AML-193 (cell line): Measurements from ENCODE around the gene MAGI2.
"Not testable (repeated sequence)": the region's sequence is repeated elsewhere in the genome, so short reads cannot be mapped to it uniquely, and the experiment has no call there.

Experiments
- DNase-seq, 2 experiments: peaks; one replicate each; lab custom pipeline; 2025; lab: John Stamatoyannopoulos, UW

Gene MAGI2

DNA sequence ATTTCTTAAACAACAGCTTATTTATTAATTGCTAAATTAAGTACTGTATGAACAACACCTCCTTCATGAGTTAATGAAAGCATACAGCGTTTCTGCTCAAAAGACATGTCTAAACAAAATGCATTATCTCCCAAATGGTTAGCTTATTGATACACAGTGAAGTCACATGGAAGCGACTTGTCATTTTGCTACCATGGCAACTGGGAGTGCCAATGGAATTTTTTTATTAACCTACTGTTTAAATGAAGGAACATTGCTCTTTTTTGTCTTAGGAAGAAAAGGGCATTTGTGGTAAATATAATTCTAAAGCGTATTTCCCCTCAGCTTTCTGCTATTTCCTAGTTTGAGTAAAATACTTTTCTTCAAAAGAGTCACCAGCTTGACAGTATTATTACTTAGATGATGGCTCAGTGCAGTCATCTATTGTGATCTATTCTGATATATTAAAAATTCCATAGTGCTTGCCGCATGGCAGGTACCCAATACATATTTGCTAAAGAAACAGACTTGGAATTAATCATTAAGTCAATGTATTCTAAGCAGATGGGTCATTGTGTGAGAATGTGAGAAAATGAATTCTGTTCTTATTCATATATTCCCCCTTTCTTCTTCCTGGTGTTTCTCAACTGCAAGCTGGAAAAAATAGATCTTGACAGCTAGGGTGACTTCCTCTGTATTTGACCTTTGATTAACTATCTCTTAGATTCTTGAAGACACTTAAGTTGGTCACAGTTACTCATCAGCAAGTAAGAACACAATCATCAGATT, 818.3 kb downstream of the MAGI2 start:
- no peak for DNase-seq

DNA sequence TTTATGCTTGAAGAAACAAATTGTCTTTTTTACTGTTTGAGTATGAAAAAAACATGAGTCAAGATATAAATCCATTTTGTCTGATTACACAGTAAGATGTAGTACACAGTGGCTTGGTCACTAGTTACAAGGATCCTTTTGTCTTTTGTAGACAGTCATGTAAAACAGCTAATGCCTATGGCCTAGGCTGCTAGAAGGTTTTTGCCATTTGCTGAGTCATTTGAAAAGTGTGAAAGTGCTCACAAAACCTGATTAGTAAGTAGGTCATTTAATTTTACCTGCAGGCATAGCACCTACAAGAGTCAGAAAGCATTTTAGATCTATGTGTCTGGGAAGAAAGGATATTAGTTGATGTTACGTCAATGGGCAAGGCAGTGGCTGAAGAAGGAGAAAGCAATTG, 819.4 kb downstream of the MAGI2 start:
- DNase-seq: no peak

DNA sequence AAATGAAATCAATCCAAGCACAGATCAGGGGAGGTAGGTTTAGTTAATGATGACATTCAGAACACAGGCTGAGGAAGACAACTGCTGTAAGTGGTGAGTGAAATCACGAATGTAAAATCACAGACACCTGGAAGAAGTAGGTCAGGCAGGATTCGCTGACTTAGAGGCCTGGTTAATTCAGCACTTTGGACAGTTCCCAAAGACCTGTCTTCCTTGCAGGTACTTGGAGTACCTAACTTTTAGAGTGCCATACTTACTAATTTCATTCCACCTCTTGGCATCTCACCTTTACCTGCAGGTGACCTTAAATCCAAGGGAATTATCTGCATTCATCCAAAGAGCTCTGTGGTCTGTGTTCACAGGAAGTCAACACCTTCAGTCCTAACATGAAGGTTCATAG, 832.5 kb downstream of the MAGI2 start:
- DNase-seq: no peak

DNA sequence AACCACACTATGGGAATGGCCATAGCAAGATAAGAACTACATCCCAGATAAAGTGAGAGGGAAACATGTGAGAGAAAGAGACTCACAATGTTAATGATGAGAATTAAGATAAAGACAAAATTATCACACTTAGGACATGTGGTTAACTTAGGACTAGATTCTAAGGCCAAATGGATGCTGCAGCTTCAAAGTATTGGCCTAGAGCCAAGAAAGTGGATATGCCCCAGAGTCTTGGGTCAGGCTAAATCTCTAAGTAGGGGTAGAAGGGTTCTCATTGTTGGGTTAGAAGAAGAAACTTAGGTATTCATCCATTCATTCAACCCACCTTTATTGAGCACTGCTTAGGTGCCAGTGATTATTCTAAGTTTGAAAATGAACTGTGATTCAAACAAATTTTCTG, 836.9 kb downstream of the MAGI2 start:
- no peak for DNase-seq

DNA sequence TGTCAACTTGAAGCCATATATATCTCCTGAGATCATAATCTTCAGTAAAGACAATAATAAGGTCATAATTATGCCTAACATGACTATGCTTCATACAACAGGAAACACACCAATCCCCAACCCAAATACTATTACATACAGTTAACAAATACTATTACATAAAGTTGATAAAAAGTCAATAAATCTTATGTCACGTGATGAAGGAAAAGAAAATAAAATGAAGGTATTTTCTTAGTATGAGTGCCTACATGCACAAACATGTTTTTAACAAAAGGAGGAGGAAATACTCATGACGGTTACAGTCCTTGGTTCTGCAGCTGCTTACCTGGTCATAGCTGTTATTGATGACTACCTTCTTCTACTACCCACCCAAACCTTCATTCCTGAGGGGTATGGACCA, 844.2 kb downstream of the MAGI2 start:
- DNase-seq: no peak

DNA sequence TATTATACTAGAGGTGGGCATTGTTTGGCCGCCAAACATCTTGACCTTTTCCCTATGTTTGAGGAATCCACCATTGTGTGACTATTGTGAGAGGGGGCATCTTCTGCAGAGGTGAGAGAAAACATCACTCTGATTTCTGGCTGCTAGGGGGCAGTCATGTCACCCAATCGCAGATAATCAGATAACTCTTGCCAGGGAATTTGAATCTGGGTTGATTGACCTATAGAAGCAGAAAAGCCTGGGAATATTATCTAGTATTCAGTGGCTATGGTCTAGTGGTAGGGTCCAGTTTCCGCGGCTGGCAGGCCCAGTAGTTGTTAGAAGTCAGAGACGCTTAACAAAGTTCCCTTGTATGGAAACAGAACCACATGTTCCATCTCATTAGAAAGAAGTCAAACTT, 846.4 kb downstream of the MAGI2 start:
- no peak for DNase-seq

DNA sequence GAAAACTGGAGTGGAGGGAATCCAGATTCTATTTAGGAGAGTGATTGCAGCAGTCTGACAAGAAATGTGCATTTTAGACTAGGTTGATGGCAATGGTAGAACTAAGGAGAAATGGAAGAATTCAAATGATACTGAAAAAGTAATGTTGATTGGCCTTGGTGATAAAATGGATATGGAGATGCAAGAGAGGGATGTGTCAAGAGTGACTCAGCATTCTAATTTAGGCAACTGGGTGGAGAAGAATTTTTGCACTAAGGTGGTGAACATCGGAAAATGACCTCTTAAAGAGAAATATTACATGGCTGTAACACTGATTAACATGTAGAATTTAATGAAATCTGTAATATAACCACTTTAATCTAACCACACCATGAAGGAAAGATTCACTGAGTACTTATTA, 848.3 kb downstream of the MAGI2 start:
- no peak for DNase-seq

DNA sequence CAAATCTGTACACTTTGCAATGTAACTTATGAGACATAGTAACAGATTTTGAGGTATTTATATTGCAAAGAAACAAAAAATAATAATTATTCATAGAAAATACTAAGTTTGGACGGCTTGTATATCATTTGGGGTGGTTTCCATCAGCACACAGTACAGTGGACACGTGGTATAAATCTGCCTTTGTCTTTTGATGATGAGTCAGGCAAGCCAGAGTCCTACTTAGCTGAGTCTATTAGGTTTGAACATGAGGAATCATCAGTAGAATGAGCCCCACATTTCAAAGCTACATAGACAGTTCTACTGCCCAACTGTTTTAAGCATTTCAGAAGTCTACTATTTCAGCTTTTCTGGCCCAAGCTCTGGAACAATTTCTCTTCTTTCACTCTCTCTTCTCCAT, 851.7 kb downstream of the MAGI2 start:
- no peak for DNase-seq

DNA sequence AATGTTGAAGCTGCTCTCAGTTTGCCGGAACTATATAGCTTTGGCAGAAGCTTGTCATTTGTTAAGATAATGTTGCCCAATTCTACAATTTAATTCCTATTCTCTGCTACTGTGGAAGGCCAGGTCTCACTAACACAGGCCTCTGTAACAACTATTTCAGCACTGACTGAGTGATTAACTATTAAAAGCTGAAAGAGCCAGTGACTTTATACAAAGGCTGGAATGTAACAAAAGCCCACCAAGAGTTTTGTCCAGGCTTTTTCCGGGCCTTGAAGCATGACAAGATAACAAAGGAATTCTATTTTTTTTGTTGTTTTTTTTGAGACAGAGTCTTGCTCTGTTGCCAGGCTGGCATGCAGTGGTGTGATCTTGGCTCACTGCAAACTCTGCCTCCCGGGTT, 859.3 kb downstream of the MAGI2 start:
- no peak for DNase-seq

DNA sequence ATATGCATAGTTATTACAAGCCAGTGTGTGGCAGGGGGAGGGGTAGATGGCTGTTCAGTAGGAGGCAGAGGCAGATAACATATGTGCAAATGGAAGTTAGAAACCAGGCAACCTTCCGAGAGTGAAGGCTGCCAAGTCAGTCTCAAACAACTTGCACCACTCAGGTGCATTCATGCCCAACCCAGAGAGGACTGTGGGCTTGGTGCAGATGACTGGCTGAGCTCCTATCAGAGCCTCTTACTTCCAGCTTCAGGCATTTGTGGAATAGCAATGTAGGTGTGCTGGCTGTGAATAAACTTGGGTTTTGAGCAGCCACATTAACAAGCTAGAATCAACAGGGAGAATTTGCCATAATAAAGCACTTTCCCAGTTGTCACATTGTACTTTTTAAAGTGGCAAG, 865.1 kb downstream of the MAGI2 start:
- DNase-seq: no peak

DNA sequence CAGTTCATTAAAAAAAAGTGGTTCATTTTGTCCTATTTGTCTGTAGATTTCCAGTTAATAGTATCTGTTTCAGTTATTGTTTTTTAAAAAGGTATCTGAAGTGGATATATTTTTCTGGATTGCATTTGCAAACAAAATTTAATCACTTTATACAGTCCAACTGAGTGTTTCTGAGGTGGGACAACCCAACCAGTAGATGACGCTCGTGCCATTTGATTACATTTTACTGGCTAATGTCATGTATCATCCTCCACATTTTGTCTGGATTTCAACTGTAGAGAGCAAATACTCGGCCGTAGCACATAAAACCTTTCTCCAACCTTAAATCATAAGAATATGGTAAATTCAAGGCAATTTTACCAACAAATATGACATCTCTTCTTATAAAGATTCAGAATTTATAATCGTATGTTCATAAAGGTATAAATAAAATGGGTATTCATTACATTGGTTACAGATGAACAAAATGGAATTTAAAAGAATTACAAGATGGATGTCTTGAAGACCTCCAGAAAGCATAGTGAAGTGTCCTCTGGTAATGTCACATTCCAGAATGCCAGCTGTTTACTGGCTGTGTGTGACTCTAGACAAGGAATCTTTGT, 865.9 kb downstream of the MAGI2 start:
- DNase-seq: no peak

DNA sequence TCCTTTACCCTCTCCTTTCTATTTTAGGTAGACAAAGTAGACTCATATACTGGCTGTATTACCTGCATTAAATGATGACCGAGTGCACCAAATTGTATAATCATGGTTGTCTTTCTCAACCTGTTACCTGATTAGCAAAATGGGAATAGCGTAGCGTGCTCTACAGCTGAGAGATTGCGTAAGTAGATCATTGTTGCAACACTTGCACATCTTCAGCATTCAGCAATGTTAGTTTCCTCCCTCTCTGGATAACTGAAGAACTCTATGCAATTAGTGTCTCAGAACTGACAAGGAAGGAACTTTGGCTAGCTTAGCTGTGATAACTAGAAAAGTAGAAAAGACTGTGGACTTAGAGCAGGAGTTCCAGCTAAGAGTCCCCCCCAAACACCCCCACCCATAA, 867.5 kb downstream of the MAGI2 start:
- DNase-seq: no peak

DNA sequence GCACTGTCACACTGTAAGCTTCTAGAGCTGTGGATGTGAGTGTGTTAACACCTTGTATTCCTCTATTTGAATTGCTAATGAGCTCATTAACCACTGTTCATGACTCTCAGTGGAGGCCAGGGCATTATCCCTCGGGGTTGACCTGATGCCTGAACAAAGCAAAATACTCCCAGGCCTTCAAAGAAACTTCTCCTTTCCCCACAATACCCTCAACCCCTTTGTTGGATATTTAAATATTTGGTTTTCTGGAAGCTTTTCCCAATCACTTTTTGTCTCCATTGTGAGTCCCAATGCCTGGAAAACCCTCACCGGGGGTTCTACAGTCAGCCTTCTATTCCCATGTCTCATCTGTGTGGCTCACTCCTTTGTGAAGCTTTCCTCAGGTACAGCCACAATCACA, 874.8 kb downstream of the MAGI2 start:
- DNase-seq: no peak

DNA sequence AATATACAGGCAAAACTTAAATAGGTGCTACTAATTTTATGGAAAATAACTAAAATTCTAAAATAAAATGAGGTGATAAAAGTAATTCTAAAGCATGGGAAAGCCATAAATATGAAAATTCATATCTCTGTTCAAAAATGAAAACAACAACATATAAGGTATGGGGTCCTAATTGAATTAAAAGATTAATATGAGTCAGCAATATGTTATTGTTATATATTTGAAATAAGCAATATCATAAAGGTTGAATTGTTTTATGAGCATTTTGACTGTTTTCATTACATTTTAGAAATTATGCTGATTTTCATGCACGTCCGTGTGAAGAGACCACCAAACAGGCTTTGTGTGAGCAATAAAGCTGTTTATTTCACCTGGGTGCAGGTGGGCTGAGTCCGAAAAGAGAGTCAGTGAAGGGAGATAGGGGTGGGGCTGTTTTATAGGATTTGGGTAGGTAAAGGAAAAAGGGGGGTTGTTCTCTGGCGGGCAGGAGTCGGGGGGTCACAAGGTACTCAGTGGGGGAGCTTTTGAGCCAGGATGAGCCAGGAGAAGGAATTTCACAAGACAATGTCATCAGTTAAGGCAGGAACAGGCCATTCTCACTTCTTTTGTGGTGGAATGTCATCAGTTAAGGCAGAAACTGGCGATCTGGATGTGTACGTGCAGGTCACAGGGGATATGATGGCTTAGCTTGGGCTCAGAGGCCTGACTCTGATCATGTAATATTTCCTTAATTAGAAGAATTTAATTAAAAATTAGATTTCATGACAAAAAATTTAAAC, 876.1 kb downstream of the MAGI2 start:
- DNase-seq: not testable (repeated sequence)

DNA sequence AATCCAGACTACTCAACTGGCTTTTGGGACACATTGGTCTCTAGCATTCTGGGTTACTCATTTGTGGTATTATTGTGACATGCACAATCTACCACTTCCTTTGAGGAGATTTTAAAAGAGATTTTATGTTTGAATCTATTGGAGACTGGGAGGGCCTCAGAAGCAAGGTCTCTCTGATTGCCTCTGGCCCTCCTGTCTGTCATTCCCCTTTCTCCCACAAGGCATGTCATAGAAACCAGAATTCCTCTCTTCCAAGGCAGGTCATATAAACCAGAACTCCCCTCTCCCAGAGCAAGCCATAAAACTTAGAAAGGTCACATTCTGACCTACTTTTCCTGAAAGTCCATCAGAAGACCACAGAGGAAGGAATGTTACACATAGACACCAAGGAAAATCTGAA, 877.2 kb downstream of the MAGI2 start:
- no peak for DNase-seq

DNA sequence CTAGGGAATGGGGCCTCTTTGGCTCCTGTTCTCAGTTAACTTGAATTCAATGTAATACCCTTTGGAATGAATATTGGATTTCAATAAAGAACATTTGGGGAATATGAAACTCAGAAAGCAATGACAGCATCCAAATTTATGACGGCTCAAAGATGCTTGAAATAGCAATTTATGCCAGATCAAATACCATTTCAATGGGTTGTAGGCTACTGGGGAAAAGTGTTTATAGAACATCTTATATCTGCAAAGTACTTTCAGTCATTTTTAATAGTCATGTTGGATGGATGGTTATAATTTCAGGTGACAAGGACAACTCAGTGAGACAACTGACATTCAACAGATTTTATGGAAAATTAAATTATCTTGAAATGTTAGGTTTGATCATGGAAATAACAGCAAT, 882.2 kb downstream of the MAGI2 start:
- no peak for DNase-seq

DNA sequence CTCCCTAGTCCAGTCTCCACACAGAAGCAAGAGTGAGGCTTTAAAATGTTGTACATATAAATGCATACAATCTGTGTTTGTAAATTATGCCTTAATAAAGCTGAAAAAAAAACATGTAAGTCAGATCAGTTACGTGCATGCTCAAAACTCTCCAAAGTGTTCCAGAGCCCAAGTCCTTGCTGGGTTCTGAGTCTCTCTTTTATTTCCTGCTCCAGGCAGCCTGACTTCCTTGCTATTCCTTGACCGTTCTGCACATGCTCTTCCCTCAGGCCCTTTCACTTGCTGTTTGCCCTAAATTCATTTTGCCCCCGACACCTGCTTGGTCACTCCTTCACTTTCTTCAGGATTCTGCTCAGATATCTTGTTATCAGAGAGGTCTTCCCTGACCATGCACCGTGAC, 884.8 kb downstream of the MAGI2 start:
- no peak for DNase-seq

DNA sequence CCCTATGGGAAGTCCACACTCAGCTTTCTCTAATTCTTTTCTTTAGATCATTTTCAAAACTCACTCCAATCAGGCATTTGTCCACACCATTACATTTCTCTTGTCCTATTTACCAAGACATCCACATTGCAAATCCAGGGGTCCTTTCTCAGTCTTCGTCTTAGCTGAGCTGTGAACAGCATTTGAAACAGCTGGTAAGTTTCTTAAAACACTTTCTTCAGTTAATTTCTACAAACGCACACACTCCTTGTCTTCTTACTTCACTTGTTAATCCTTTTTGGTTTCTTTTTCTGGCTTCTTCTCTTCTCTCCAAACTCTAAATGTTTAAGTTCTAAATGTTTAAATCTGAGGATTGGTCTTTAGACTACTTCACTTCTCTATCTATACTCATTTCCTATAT, 885.6 kb downstream of the MAGI2 start:
- DNase-seq: no peak

DNA sequence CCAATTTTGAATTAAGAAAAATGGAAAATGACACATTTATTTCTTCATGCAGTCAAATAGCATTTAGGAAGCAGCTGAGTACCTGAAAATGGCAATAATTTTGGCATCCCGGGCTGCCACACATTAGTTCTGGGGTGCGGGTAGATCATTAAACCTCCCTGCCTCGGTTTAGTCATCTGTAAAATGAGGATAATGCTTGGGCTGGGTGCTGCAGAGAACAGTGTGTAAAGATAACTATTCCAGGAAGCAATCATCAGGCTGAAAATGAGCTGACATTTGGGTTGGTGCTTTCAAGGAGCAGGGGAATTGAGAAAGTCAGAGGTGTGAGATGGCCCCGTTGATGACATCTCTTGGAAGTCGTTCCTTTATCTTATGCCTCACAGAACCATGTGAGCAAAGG, 887.7 kb downstream of the MAGI2 start:
- DNase-seq: no peak

DNA sequence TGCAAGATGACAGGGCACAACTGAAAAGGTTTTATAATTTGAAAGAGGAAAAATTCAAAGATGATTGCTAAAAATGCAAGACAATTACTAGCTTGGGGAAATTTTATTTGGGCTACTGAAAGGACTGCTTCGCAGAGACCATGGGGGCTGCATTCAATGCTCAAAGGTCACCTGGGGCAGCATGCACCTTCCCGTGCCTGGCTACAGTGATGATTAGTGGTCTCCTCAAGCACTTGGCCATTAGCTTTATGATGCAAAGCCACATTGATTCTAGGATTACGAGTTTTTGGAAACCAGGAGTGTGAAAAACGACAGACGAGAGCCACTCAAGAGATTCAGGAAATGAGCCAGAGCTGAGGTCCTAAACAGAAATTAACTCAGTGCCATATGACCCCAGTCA, 890.3 kb downstream of the MAGI2 start:
- no peak for DNase-seq

DNA sequence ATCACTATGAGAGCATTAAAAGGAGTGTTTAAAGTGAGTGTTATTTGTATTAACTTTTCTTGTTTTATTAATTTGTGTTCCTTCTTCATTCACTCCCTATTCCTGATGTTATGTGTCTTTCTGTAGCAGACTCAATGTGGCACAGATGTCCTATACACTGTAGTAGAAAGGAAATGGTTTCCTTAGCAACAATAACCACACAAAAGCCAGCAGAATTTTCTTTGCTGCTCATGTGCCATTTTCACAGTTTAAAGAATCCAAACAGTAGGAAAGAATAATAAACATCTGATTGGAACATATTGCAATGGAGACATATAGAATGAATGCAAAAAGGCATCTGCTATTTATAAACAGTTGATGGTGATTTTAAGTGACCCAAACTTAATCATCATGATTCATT, 891.3 kb downstream of the MAGI2 start:
- no peak for DNase-seq

DNA sequence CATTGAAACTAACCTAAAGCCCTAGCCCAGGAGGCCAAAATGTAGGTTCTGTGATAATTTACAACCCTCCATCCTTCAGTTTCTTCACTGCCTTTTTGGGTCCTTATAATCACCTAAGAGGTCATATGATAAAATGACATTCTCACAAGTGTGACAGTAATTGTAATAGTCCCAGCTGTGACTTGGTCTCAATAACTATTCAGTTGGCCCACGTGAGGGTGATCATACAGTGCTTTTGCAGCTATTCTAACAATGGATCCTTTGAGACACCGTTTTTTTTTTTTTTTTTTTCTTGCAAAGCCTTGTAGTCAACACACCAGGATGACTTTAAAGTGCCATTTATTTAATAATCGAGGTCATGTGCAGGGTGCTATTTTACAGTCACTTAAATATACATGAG, 894.9 kb downstream of the MAGI2 start:
- DNase-seq: no peak

DNA sequence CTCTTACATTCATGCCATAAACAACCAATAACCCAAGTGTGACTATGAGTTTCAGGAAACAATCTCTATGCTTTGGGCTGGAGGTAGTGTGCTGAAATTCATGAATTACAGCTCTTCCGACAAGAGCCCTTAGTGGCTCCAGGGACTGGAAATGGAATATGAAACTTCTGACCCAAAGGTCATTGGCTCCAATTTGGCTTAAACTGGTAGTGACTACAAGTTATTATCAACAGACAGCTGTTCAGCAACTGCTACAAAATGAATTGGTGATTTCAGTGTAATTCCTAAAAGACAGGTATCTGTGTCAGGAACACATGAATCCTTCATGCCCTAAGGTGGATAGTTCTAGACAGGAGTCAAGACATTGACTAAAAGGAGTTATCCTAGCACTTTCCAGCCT, 909.5 kb downstream of the MAGI2 start:
- DNase-seq: no peak
